ENCODE data around the gene SLC35C1. TPM values are rescaled to one million over a fixed set of nuclear protein-coding genes. Genes with fewer than 3 reads are reported as not detected.

SLC35C1 gene
- total and polyA plus RNA-seq, 9 of the 15 experiments (the other 6 are each of a cell fraction or from before 2014, with no cell fraction given): 0.65 to 13.1 (median 2.4) TPM

DNA sequence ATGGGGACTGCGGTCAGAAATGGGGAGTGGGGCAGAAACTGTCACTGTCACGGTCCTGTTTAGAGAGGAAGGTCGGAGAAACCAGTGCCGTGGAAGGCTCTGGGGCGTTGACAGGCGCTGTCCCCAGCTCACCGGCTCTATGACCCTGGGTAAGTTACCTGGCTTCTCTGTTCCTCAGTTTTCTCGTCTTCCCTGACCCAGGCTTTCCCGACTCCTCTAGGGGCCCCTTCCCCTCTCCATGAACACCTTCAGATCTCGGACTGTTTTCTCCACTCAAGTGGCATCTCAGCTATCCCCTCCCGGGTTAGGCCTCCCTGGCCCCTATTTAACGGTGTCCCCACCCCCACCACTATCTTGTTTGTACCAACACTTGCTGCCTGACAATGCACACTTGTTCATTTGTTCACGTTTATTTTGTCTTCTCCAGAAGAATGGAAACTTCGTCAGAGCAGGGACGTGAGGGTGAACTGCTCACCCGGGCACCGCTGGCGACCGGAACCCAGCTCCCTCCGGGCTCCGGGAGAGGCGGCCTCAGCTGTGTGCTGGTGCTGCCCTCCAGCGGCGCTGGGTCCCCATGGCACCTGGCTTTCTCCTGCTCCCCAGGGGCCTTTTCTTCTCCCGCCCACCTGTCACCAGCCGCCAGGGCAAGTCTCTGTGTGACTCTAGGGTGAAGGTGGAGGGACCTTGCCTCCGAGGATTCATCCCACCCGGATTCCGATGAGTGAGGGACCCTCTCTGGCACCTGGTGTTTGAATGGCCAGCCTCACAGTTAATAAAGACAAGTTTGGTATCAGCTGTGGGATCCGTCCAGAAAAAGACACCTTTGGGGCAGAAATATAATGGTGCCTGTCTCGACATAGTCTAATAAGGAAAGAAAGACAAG is 33.1 kb upstream of the SLC35C1 start (continued):
- TF ChIP-seq ZNF79 (CRISPR knock-in tag; IDR thresholded peaks at IDR 0.05; ENCODE audit: low read depth): no peak
- TF ChIP-seq TBP (optimal IDR thresholded peaks at IDR 0.05; ENCODE audit: low read depth, low read length): peak; percentile 15
- 0 out of 2 replicates have a peak, but pooled peaks have one; percentile 25 for TF ChIP-seq BCOR (IDR thresholded peaks at IDR 0.05)
- no peak for TF ChIP-seq RFX1 (IDR thresholded peaks at IDR 0.05)
- 0 out of 2 replicates have a peak, but pooled peaks have one; percentile 18 for TF ChIP-seq MYC (IDR thresholded peaks at IDR 0.05; ENCODE audit: low read depth, low read length)
- TF ChIP-seq MYC (CRISPR knock-in tag; IDR thresholded peaks at IDR 0.05; ENCODE audit: borderline replicate concordance, low read depth): no peak
- no peak for TF ChIP-seq DACH1 (IDR thresholded peaks at IDR 0.05; ENCODE audit: partially characterized antibody)
- peak; percentile 78 for TF ChIP-seq ETV1 (tag; conservative IDR thresholded peaks at IDR 0.05; ENCODE audit: low read depth)
- TF ChIP-seq ZNF668 (CRISPR knock-in tag; IDR thresholded peaks at IDR 0.05): no peak
- TF ChIP-seq HMGXB4 (CRISPR knock-in tag; IDR thresholded peaks at IDR 0.05): no peak
- TF ChIP-seq, protein P1, sequence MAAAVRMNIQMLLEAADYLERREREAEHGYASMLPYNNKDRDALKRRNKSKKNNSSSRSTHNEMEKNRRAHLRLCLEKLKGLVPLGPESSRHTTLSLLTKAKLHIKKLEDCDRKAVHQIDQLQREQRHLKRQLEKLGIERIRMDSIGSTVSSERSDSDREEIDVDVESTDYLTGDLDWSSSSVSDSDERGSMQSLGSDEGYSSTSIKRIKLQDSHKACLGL (CRISPR knock-in tag; IDR thresholded peaks at IDR 0.05; ENCODE audit: borderline replicate concordance, poor library complexity, severe bottlenecking): no peak
- TF ChIP-seq SRF (CRISPR knock-in tag; IDR thresholded peaks at IDR 0.05): peak in 1 of 2 experiments; percentile 31; a peak in 1 of 4 replicates
- no peak for TF ChIP-seq NFE2 (IDR thresholded peaks at IDR 0.05; ENCODE audit: low read depth)
- no peak for TF ChIP-seq SMAD1 (IDR thresholded peaks at IDR 0.05; ENCODE audit: low read depth, low read length, partially characterized antibody)
- no peak for TF ChIP-seq SRSF7 (optimal IDR thresholded peaks at IDR 0.05; ENCODE audit: low read depth, low read length)
- TF ChIP-seq HCFC1 (IDR thresholded peaks at IDR 0.05; ENCODE audit: low read depth, low read length): 0 out of 2 replicates have a peak, but pooled peaks have one; percentile 16
- no peak for TF ChIP-seq GATA2 (CRISPR knock-in tag; IDR thresholded peaks at IDR 0.05)
- TF ChIP-seq BMI1 (IDR thresholded peaks at IDR 0.05; ENCODE audit: low read length): peak; percentile 25; the same call in 1 of the 2 replicates
- TF ChIP-seq E2F3 (CRISPR knock-in tag; IDR thresholded peaks at IDR 0.05): no peak
- no peak for TF ChIP-seq TRIM24 (IDR thresholded peaks at IDR 0.05)

Data from K562 (cell line).